Stomach (tissue), 9 donors: ENCODE data around the gene SBF2. TPM values are rescaled to one million over a fixed set of nuclear protein-coding genes. Genes with fewer than 3 reads are reported as not detected.

ENCODE experiments used
- DNase-seq, 2 donors: peaks; one replicate each; pipeline versions ENCODE4 v3.0.0 to v3.0.0-alpha.2; 2013 to 2019
- H3K27ac ChIP-seq, 5 donors: fragments of 200-600 bp in 4 of 5; sonication (generic) in 4 of 5; one replicate each; pipeline ENCODE4 v1.5.1; 2013 to 2019; ENCODE audit warnings: mild to moderate bottlenecking in 1 of 5, moderate library complexity in 1 of 5
- H3K27me3 ChIP-seq, 3 donors: fragments of 200-600 bp; sonication (generic); one replicate each; pipeline ENCODE4 v1.5.1; 2017 to 2019; ENCODE audit warnings: mixed run types in 1 of 3
- H3K36me3 ChIP-seq, 4 donors: fragments of 200-600 bp; sonication (generic); 1 replicate in 3 of 4; 2 replicates in 1 of 4; pipeline ENCODE4 v1.5.1; 2016 to 2019
- H3K4me1 ChIP-seq, 4 donors: fragments of 200-600 bp; sonication (generic); one replicate each; pipeline ENCODE4 v1.5.1; 2016 to 2019
- H3K4me3 ChIP-seq, 4 donors: fragments of 200-600 bp; sonication (generic) in 3 of 4; one replicate each; pipeline ENCODE4 v1.5.1; 2016 to 2019; ENCODE audit warnings: mild to moderate bottlenecking in 1 of 4
- H3K9me3 ChIP-seq, 4 donors: fragments of 200-600 bp; sonication (generic); one replicate each; pipeline ENCODE4 v1.5.1; 2016 to 2019
- CTCF ChIP-seq, 7 experiments: fragments of 450-650 bp in 4 of 7; fragments of 200-600 bp in 3 of 7; sonication (generic) in 3 of 7; IDR thresholded peaks; one replicate each; pipeline ENCODE4 v1.5.1; 2016 to 2019; ENCODE audit warnings: antibody characterized with exemption in 7 of 7, control low read depth in 2 of 7, mild to moderate bottlenecking in 1 of 7
- EP300 ChIP-seq: sonication (generic); formaldehyde crosslinking; IDR thresholded peaks from one replicate; pipeline ENCODE4 v1.6.1; 2017; ENCODE audit warnings: antibody characterized with exemption
- POLR2A ChIP-seq, 4 donors: fragments of 450-650 bp; IDR thresholded peaks; one replicate each; pipeline ENCODE4 v1.6.1; 2016; ENCODE audit warnings: antibody characterized with exemption in 4 of 4, control low read depth in 2 of 4, mild to moderate bottlenecking in 1 of 4, moderate library complexity in 1 of 4
- POLR2AphosphoS5 ChIP-seq, 3 donors: sonication (generic); formaldehyde crosslinking; IDR thresholded peaks; one replicate each; pipeline ENCODE4 v1.6.1; 2016; ENCODE audit warnings: antibody characterized with exemption in 3 of 3
- WGBS, 5 donors: extraction: QIAGEN DNeasy Blood & Tissue Kit in 3 of 5; methylation state at CpG; one replicate each; pipeline versions ENCODE4 v1.1.5 to v1.1.7; 2013 to 2018; 5-methylcytosine and 5-hydroxymethylcytosine counted together
- intact Hi-C: fragments of 100-400 bp; cut with DNase I; formaldehyde crosslinking; loops from one replicate; pipeline ENCODE4 v1.15.1; 2023; ENCODE audit warnings: low total_unique reads
- polyA plus RNA-seq, 3 donors: library from polyadenylated mRNA; stranded (reverse); fragments of 200-250 nt; gene quantifications; one replicate each; pipeline ENCODE4 v1.2.3, GENCODE V29; 2013
- total RNA-seq, 5 donors: library from RNA; depleted of rRNA; stranded (reverse); fragments of >200 nt; gene quantifications; one replicate each; pipeline versions ENCODE4 v1.1.0 to v1.2.3, GENCODE V29; 2014 to 2016
- donor health status: healthy with polysubstance abuse.
- donor health status: Bipolar disorder and iron deficiency.
- donor health status: healthy.

Gene SBF2
- total and polyA plus RNA-seq, 8 donors = 8.6 to 260 (median 37.2) TPM

GRCh38 chr11:9875399-9875798, 418.6 kb downstream of the SBF2 start:
- no peak for TF ChIP-seq POLR2AphosphoS5 (IDR thresholded peaks at IDR 0.05)
- TF ChIP-seq CTCF (IDR thresholded peaks at IDR 0.05) = no peak
- TF ChIP-seq EP300 = no peak
- TF ChIP-seq POLR2A (IDR thresholded peaks at IDR 0.05) = no peak
- Histone ChIP-seq H3K4me3 (no peak overlapping the region), H3K27me3 (no peaks in the 10 kb centered on the region), H3K4me1 (peaks cover 0 to 9% (median 0%) of the 10 kb centered on the region in 4 donors), H3K36me3 (peaks cover 0 to 6% (median 2%) of the 10 kb centered on the region in 4 donors), H3K9me3 (peaks cover 0 to 9% (median 4%) of the 10 kb centered on the region in 4 donors), H3K27ac (no peak overlapping the region)
- WGBS, 5 donors = 70 to 82% (median 76%) methylated on average over 1 of the region's 1 CpG
- intact Hi-C loops = no loop called here
- DNase-seq = no peak

- peaks cover 0 to 11% (median 5%) of the 10 kb centered on the region in 4 donors for H3K9me3 ChIP-seq
- H3K27ac ChIP-seq = no peak overlapping the region
- DNase-seq = no peak
- no peak overlapping the region for H3K4me3 ChIP-seq
- peaks cover 0 to 9% (median 0%) of the 10 kb centered on the region in 4 donors for H3K4me1 ChIP-seq
- intact Hi-C loops = no loop called here
- no peak for TF ChIP-seq POLR2AphosphoS5 (IDR thresholded peaks at IDR 0.05)
- TF ChIP-seq EP300 = no peak
- TF ChIP-seq POLR2A (IDR thresholded peaks at IDR 0.05) = no peak
- TF ChIP-seq CTCF (IDR thresholded peaks at IDR 0.05) = no peak
- peaks cover 0 to 9% (median 3%) of the 10 kb centered on the region in 4 donors for H3K36me3 ChIP-seq
- H3K27me3 ChIP-seq = no peaks in the 10 kb centered on the region
Observed at GRCh38 chr11:9874466-9874865, 419.6 kb downstream of the SBF2 start.

GRCh38 chr11:9868641-9869040, 425.4 kb downstream of the SBF2 start:
- intact Hi-C loops = no loop called here
- no peak overlapping the region for H3K4me3 ChIP-seq
- TF ChIP-seq POLR2AphosphoS5 (IDR thresholded peaks at IDR 0.05) = no peak
- no peak for TF ChIP-seq EP300
- no peak for TF ChIP-seq POLR2A (IDR thresholded peaks at IDR 0.05)
- no peak for TF ChIP-seq CTCF (IDR thresholded peaks at IDR 0.05)
- no peaks in the 10 kb centered on the region for H3K4me1 ChIP-seq
- peaks cover 0 to 10% (median 3%) of the 10 kb centered on the region in 4 donors for H3K9me3 ChIP-seq
- H3K27me3 ChIP-seq = no peaks in the 10 kb centered on the region
- peaks cover 0 to 9% (median 3%) of the 10 kb centered on the region in 4 donors for H3K36me3 ChIP-seq
- H3K27ac ChIP-seq = no peak overlapping the region
- 70 to 92% (median 83%) methylated on average over 3 of the region's 3 CpGs for WGBS, 5 donors
- no peak for DNase-seq

GRCh38 chr11:9862981-9863380, 431.0 kb downstream of the SBF2 start:
- Histone ChIP-seq H3K36me3 (no peaks in the 10 kb centered on the region), H3K27ac (no peak overlapping the region), H3K27me3 (no peaks in the 10 kb centered on the region), H3K4me3 (no peak overlapping the region), H3K9me3 (no peaks in the 10 kb centered on the region), H3K4me1 (peaks cover 0 to 21% (median 16%) of the 10 kb centered on the region in 4 donors)
- DNase-seq = no peak
- WGBS, 5 donors = 43 to 65% (median 61%) methylated on average over 2 of the region's 2 CpGs
- TF ChIP-seq POLR2AphosphoS5 (IDR thresholded peaks at IDR 0.05) (no peak), EP300 (no peak), CTCF (IDR thresholded peaks at IDR 0.05) (no peak), POLR2A (IDR thresholded peaks at IDR 0.05) (no peak)
- intact Hi-C loops = loop anchor here (5.0 kb wide), 1 partner anchor 104 kb away; no protein-coding TSS in a partner anchor
